ENCODE measurements around the gene CNOT10.

The CNOT10 gene

GRCh38 chr3:32820430-32820829 lies 135.4 kb downstream of the CNOT10 start:
- no peak overlapping the region for H3K4me3 ChIP-seq (ENCODE audit: low read length)

GRCh38 chr3:32820971-32821685 lies 136.1 kb downstream of the CNOT10 start:
- Histone ChIP-seq H3K36me3 (ENCODE audit: control insufficient read depth, low read length) (no peaks in the 10 kb centered on the region), H3K4me1 (ENCODE audit: control insufficient read depth, low read length) (no peaks in the 10 kb centered on the region), H3K27me3 (ENCODE audit: control insufficient read depth, low read length) (peaks cover 3% of the 10 kb centered on the region; the same call in 1 of the 2 replicates), H3K27ac (ENCODE audit: low read depth, low read length) (no peak overlapping the region), H3K9me2 (replicated peaks; ENCODE audit: control insufficient read depth, low read length) (no peaks in the 10 kb centered on the region), H3K4me3 (ENCODE audit: low read length) (no peak overlapping the region), H3K4me2 (ENCODE audit: low read length) (no peak overlapping the region), H3K9me3 (ENCODE audit: control insufficient read depth, insufficient read depth, low read length) (no peaks in the 10 kb centered on the region), H4K20me1 (ENCODE audit: control insufficient read depth, insufficient read depth, low read depth, low read length) (no peaks in the 10 kb centered on the region), H3K79me2 (ENCODE audit: control insufficient read depth, low read length) (no peaks in the 10 kb centered on the region), H3F3A (ENCODE audit: control insufficient read depth, insufficient read depth) (no peaks in the 10 kb centered on the region)
- no peak for TF ChIP-seq CTCF (IDR thresholded peaks at IDR 0.05; ENCODE audit: low read depth, low read length, poor library complexity, severe bottlenecking)
- TF ChIP-seq EZH2phosphoT487 (IDR thresholded peaks at IDR 0.05; ENCODE audit: borderline replicate concordance, low read length) = no peak

More at GRCh38 chr3:32820430-32820829, 135.4 kb downstream of the CNOT10 start:
- no peaks in the 10 kb centered on the region for H3K79me2 ChIP-seq (ENCODE audit: control insufficient read depth, low read length)
- TF ChIP-seq EZH2phosphoT487 (IDR thresholded peaks at IDR 0.05; ENCODE audit: borderline replicate concordance, low read length) (no peak), CTCF (IDR thresholded peaks at IDR 0.05; ENCODE audit: low read depth, low read length, poor library complexity, severe bottlenecking) (no peak)
- no peaks in the 10 kb centered on the region for H3K36me3 ChIP-seq (ENCODE audit: control insufficient read depth, low read length)
- no peaks in the 10 kb centered on the region for H3F3A ChIP-seq (ENCODE audit: control insufficient read depth, insufficient read depth)
- no peaks in the 10 kb centered on the region for H3K4me1 ChIP-seq (ENCODE audit: control insufficient read depth, low read length)
- H4K20me1 ChIP-seq (ENCODE audit: control insufficient read depth, insufficient read depth, low read depth, low read length) = no peaks in the 10 kb centered on the region
- H3K27ac ChIP-seq (ENCODE audit: low read depth, low read length) = no peak overlapping the region
- peaks cover 9% of the 10 kb centered on the region for H3K27me3 ChIP-seq (ENCODE audit: control insufficient read depth, low read length)
- no peaks in the 10 kb centered on the region for H3K9me3 ChIP-seq (ENCODE audit: control insufficient read depth, insufficient read depth, low read length)
- no peak overlapping the region for H3K4me2 ChIP-seq (ENCODE audit: low read length)
- no peaks in the 10 kb centered on the region for H3K9me2 ChIP-seq (replicated peaks; ENCODE audit: control insufficient read depth, low read length)

- Histone ChIP-seq H3K27ac (ENCODE audit: low read depth, low read length) (no peak overlapping the region), H3K79me2 (ENCODE audit: control insufficient read depth, low read length) (no peaks in the 10 kb centered on the region), H3K4me3 (ENCODE audit: low read length) (no peak overlapping the region), H3K4me1 (ENCODE audit: control insufficient read depth, low read length) (no peaks in the 10 kb centered on the region), H3K36me3 (ENCODE audit: control insufficient read depth, low read length) (no peaks in the 10 kb centered on the region), H3K4me2 (ENCODE audit: low read length) (no peak overlapping the region), H3K9me3 (ENCODE audit: control insufficient read depth, insufficient read depth, low read length) (no peaks in the 10 kb centered on the region), H3K27me3 (ENCODE audit: control insufficient read depth, low read length) (peaks cover 3% of the 10 kb centered on the region; the same call in 1 of the 2 replicates), H3F3A (ENCODE audit: control insufficient read depth, insufficient read depth) (no peaks in the 10 kb centered on the region), H4K20me1 (ENCODE audit: control insufficient read depth, insufficient read depth, low read depth, low read length) (no peaks in the 10 kb centered on the region), H3K9me2 (replicated peaks; ENCODE audit: control insufficient read depth, low read length) (no peaks in the 10 kb centered on the region)
- no peak for TF ChIP-seq CTCF (IDR thresholded peaks at IDR 0.05; ENCODE audit: low read depth, low read length, poor library complexity, severe bottlenecking)
Measured at GRCh38 chr3:32821686-32822296, 136.8 kb downstream of the CNOT10 start.

All from DOHH2 (cell line).